HG03135 (cell line): Measurements from ENCODE around the gene PCSK9.

ENCODE experiments used
- ATAC-seq: cut with Tn5 transposase; IDR thresholded peaks from one replicate; pipeline ENCODE4 v1.9.1; 2021; ENCODE audit warnings: mild to moderate bottlenecking, moderate library complexity; ENCODE audit not compliant: unreplicated experiment

The PCSK9 gene

GRCh38 chr1:55039342-55040082 is at the start of gene PCSK9:
Gene PCSK9 (plus strand): TSS chr1:55039548. CDS start chr1:55039838, 290 bp downstream.
- no peak for ATAC-seq

- no peak for ATAC-seq
Measured at GRCh38 chr1:54989968-54990810, 49.2 kb upstream of the PCSK9 start.

DNA sequence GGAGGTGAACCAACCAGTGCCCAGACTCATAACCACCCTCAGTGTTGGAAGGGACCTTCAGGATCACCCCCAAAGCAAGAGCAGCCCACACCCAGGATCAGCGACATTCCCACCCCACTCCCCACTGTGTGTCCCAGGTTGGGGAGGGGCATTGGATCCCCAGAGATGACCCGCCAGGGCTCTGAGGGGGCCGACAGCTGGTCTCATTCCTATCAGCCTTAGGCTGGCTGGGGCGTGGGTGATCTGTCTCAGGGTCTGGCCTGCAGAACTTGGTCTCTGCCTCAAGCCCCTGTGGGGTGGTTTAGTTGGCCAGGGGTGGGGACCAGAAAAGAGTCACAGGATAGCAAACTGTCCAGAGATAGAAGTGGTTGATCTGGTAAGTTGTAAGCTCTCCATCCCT is 48.4 kb upstream of the PCSK9 start:
- ATAC-seq: no peak

GRCh38 chr1:54991939-54992338 is 47.4 kb upstream of the PCSK9 start:
- ATAC-seq: no peak

DNA sequence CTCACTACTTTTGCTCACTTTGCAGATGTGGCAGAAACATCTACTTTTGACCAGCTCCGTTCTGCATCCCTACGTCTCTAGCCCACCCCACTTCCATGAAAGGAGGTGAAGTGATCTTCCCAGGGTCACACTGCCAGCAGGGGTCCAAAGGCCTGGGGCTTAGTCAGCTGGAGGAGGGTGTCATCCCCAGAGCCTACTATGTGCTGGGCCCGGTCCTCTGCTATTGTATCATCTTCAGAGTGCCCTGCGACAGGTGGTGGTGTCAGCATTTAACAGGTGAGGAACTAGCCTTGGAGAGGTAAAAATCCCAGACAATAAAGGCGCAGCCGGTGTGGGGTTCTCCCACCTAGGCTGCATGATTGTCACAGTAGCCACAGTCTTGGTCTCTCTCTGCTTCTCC is 46.2 kb upstream of the PCSK9 start:
- ATAC-seq: no peak

DNA sequence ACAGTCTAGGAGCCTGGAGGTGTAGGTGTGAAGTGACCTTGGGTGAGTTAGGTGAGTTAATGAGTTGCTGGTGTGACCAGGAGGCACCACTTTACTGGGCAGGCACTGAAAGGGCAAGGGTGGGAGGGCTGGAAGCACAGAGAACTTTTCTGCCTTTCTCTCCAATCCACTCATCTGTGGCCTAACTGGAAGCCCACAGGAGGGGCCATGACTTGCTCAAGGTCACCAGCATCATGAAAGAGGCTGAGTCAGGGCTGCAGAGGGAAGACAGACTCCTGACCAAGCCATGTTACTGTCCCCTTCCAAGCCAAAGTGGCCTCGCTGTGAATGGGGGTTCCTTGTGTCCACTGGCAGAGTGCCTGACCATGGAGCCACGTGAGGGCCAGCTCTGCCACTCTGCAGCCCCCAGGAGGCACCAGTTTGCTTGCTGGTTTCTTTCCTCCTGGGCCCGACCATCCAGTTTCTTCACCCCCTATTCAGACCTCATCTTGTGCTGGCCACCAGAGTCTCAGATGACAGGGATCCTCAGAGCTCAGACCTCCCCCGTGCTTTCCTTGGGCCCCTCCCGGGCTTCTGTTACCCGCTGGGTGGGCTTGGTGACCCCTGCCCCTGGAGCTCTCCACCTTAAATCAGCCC is 44.9 kb upstream of the PCSK9 start:
- no peak for ATAC-seq

GRCh38 chr1:54995013-54995760 is 44.2 kb upstream of the PCSK9 start:
- ATAC-seq: no peak

- ATAC-seq: no peak
Measured at GRCh38 chr1:54995835-54996234, 43.5 kb upstream of the PCSK9 start.

DNA sequence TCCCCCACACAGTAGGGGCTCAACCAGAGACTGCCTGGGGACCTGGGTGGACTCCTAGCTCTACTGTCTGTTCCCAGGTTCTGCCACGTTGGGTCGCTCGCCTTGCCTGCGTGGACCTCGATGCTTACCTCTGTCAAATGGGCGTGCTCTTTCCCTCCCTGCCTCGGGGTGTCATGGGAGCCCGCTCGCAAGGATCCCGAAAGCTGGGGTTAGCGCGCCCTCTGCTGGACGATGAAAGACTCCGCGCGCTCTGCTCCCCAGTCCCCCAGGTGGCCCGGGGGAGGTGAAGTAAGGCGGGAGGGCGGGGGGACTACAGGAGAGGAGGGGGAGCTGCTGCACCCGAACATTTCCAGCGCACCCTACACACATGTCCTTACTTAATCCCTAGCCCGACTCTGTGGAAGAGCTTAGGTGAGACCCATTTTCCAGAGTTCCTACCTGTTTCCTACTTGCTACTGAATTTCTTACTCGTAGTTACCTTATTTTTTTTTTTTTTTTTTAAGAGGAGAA is 42.9 kb upstream of the PCSK9 start:
- ATAC-seq: peak; percentile 80

DNA sequence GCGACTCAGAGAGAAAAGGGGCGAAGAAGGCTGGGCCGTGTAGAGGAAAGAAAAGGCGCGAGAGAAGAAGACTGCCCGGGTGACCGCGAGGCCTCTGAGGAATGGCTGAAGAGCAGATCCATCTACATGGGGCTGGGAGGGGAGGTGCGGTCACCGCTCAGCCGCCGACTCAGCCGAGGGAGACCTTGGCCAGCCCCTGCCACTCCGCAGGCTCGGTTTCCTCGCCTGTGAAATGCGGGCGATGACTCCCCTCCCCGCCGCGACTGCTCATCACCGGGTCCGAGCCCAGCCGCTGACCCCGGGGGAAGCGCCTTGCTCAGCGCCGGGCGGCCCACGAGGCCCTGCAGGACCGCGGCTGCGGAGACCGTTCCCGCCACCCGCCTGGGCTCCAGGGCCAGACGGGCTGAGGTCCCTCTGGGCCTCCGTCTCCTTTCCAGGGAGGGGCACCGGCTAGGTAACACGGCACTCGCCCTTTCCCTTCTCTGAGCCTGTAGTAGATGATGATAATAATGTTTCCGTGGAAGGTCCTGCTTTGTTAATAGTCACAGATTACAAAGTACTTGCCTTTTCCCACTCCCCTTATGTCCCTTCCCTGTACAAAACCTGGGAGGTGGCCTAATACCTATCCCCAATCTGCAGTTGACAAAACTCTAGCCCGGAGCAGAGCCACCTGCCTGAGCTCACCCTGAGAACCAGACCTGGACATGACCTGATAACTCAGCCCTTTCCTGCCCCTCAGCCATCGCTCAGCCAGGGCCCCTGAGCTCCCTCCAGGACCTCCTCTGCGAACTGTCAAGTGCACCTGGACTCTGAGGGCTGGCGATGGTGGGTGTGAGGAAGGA is 42.3 kb upstream of the PCSK9 start:
- ATAC-seq: no peak

GRCh38 chr1:54997711-54997986 is 41.7 kb upstream of the PCSK9 start:
- no peak for ATAC-seq

GRCh38 chr1:54998100-54998499 is 41.2 kb upstream of the PCSK9 start:
- no peak for ATAC-seq

GRCh38 chr1:54998677-54999076 is 40.7 kb upstream of the PCSK9 start, which contains the start of gene BSND:
Gene BSND (plus strand): TSS chr1:54998933. CDS start chr1:54999187, 254 bp downstream.
- no peak for ATAC-seq

DNA sequence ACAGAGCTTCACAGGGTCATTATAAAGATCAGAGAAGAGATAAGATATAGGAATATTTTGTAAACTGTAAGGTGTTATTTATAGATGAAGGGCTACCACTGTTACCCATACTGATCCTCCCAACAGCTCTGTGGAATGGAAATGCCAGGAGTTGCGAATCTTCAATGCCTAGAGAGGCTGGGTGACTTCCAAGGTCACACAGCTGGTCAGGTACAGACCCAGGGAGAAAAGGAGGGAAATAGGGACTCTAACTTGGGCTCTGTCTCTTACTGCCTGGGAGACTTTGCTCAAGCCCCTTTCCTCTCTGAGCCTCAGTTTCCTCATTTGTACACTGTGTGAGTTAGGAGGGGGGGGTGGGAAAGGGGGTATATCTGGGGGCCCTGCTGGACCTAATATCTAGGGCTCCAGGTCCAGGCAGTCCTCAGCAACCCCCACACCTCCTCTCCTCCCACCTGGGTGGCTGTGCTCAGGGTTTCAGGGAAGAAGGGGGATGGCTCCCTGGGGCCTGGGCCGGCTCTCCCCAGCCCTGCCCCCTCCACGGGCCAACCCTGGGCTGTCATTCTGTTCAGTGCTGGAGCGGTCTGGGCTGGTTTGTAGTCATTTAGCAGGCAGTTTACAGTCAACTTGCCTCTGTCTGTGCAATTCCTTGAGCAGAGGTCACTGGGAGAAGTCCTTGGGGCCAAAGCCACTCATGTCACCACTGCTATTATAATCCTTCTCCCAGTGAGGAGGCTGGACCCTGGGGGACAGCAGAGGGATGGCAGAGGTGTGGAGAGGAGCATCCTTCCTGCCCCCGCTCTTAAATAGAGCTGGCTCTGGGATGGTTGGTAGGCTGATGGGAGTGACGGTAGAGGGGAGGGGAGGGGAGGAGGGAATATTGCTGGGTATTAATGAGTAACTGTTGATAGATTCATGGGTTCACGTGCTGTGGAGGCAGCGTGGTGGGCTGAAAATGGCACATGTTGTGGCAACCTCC is 39.0 kb upstream of the PCSK9 start:
- ATAC-seq: no peak

GRCh38 chr1:55001311-55001710 is 38.0 kb upstream of the PCSK9 start:
- ATAC-seq: no peak

DNA sequence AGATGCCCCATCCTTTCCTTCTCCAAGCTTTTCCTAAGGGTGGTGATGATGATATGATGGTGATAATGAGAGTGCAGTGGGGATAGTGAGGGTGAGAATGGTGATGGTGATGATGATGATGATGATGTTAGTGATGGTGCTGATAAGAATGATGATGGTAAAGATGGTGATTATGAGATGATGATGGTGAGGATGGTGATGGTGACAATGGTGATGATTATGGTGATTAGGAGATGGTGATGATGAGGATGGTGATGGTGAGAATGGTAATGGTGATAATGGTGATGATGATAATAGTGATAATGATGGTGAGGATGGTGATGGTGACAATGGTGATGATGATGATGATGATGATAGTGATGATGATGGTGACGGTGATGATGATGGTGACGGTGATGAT is 36.7 kb upstream of the PCSK9 start:
- ATAC-seq: no peak

GRCh38 chr1:55005351-55006140 is 33.8 kb upstream of the PCSK9 start:
- ATAC-seq: no peak

DNA sequence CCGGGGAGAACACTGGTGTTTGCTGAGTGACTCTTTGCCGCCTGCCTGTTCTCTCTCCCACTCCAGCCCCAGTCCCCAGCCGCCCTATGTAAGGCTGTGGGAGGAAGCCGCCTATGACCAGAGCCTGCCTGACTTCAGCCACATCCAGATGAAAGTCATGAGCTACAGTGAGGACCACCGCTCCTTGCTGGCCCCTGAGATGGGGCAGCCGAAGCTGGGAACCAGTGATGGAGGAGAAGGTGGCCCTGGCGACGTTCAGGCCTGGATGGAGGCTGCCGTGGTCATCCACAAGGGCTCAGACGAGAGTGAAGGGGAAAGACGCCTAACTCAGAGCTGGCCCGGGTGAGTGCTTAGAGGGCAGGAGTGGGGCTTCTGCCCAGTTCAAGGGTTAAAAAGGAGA is 32.4 kb upstream of the PCSK9 start:
- ATAC-seq: no peak
